H9 (cell line): ENCODE measurements around the gene HDLBP. TPM values are rescaled to one million over a fixed set of nuclear protein-coding genes. Genes with fewer than 3 reads are reported as not detected.

Experiments
- DNase-seq: peaks from one replicate; pipeline ENCODE4 v3.0.0-alpha.2; 2017
- H2AFZ ChIP-seq: one replicate; pipeline ENCODE4 v1.6.1; 2013; ENCODE audit warnings: mild to moderate bottlenecking, low read length, control low read depth, moderate library complexity
- H2AK5ac ChIP-seq: 2 replicates; pipeline ENCODE4 v1.6.1; 2013; ENCODE audit warnings: low read length, control low read depth, mixed read lengths; ENCODE audit not compliant: insufficient read length
- H2BK120ac ChIP-seq: one replicate; pipeline ENCODE4 v1.6.1; 2013; ENCODE audit warnings: low read depth, mild to moderate bottlenecking, low read length, control low read depth, inconsistent platforms; ENCODE audit not compliant: poor library complexity, severe bottlenecking
- H2BK12ac ChIP-seq: 2 replicates; pipeline ENCODE4 v1.6.1; 2013; ENCODE audit warnings: low read length, control low read depth, mixed read lengths, low read depth; ENCODE audit not compliant: insufficient read length
- H2BK15ac ChIP-seq: 2 replicates; pipeline ENCODE4 v1.6.1; 2013; ENCODE audit warnings: low read depth, low read length, control low read depth
- H2BK20ac ChIP-seq: one replicate; pipeline ENCODE4 v1.6.1; 2013; ENCODE audit warnings: low read depth, mild to moderate bottlenecking, low read length, control low read depth, inconsistent platforms; ENCODE audit not compliant: poor library complexity, severe bottlenecking
- H2BK5ac ChIP-seq: 2 replicates; pipeline ENCODE4 v1.6.1; 2013; ENCODE audit warnings: low read length, control low read depth, mixed read lengths; ENCODE audit not compliant: insufficient read length
- H3K14ac ChIP-seq: 2 replicates; pipeline ENCODE4 v1.6.1; 2013; ENCODE audit warnings: low read length, control low read depth; ENCODE audit not compliant: insufficient read depth
- H3K18ac ChIP-seq: 2 replicates; pipeline ENCODE4 v1.6.1; 2013; ENCODE audit warnings: low read depth, mild to moderate bottlenecking, mixed read lengths, low read length, control low read depth; ENCODE audit not compliant: insufficient read length
- H3K23ac ChIP-seq: 2 replicates; pipeline ENCODE4 v1.6.1; 2013; ENCODE audit warnings: low read length, control low read depth, mixed read lengths, low read depth; ENCODE audit not compliant: insufficient read length
- H3K23me2 ChIP-seq: 2 replicates; pipeline ENCODE4 v1.6.1; 2013; ENCODE audit warnings: low read depth, mild to moderate bottlenecking, mixed read lengths, low read length, control low read depth; ENCODE audit not compliant: insufficient read length, poor library complexity, severe bottlenecking
- H3K27ac ChIP-seq: 2 replicates; pipeline ENCODE4 v1.5.1; 2013; ENCODE audit warnings: low read length, control low read depth, mixed read lengths, low read depth; ENCODE audit not compliant: insufficient read length
- H3K27me3 ChIP-seq: 2 replicates; pipeline ENCODE4 v1.6.1; 2013; ENCODE audit warnings: low read length, control low read depth, inconsistent platforms; ENCODE audit not compliant: insufficient read depth
- H3K4ac ChIP-seq: 2 replicates; pipeline ENCODE4 v1.6.1; 2013; ENCODE audit warnings: low read depth, mild to moderate bottlenecking, control low read depth, inconsistent platforms, low read length, moderate library complexity
- H3K4me1 ChIP-seq: 2 replicates; pipeline ENCODE4 v1.6.1; 2013; ENCODE audit warnings: low read length, control low read depth, inconsistent platforms; ENCODE audit not compliant: insufficient read depth
- H3K4me2 ChIP-seq: 2 replicates; pipeline ENCODE4 v1.6.1; 2013; ENCODE audit warnings: low read length, control low read depth, mixed read lengths; ENCODE audit not compliant: insufficient read length, insufficient read depth
- H3K56ac ChIP-seq: 2 replicates; pipeline ENCODE4 v1.6.1; 2013; ENCODE audit warnings: low read depth, mild to moderate bottlenecking, mixed read lengths, low read length, control low read depth; ENCODE audit not compliant: insufficient read length
- H3K79me1 ChIP-seq: 2 replicates; pipeline ENCODE4 v1.6.1; 2013; ENCODE audit warnings: low read depth, mild to moderate bottlenecking, moderate library complexity, low read length, control low read depth, inconsistent platforms; ENCODE audit not compliant: insufficient read depth, poor library complexity, severe bottlenecking
- H3K79me2 ChIP-seq: 2 replicates; pipeline ENCODE4 v1.6.1; 2013; ENCODE audit warnings: low read length, control low read depth, inconsistent platforms; ENCODE audit not compliant: insufficient read depth
- H3K9ac ChIP-seq: 2 replicates; pipeline ENCODE4 v1.6.1; 2013; ENCODE audit warnings: low read length, control low read depth, mixed read lengths; ENCODE audit not compliant: insufficient read length; ENCODE audit errors: extremely low read depth
- H3K9me3 ChIP-seq: one replicate; pipeline ENCODE4 v1.6.1; 2013; ENCODE audit warnings: low read depth, low read length, inconsistent platforms; ENCODE audit not compliant: control insufficient read depth
- H3T11ph ChIP-seq: one replicate; pipeline ENCODE4 v1.6.1; 2013; ENCODE audit warnings: mild to moderate bottlenecking, low read length, control low read depth, inconsistent platforms
- H4K20me1 ChIP-seq: one replicate; pipeline ENCODE4 v1.6.1; 2013; ENCODE audit not compliant: control insufficient read depth, insufficient read length, insufficient read depth
- H4K5ac ChIP-seq: 2 replicates; pipeline ENCODE4 v1.6.1; 2013; ENCODE audit warnings: low read depth, mild to moderate bottlenecking, mixed read lengths, low read length, control low read depth; ENCODE audit not compliant: insufficient read length
- H4K8ac ChIP-seq: replicated peaks from 2 replicates; pipeline ENCODE4 v1.6.1; 2013; ENCODE audit warnings: low read length, control low read depth, mixed read lengths, low read depth; ENCODE audit not compliant: insufficient read length
- H4K91ac ChIP-seq: 2 replicates; pipeline ENCODE4 v1.6.1; 2013; ENCODE audit warnings: low read depth, mild to moderate bottlenecking, moderate library complexity, mixed read lengths, low read length, control low read depth; ENCODE audit not compliant: insufficient read length
- H3K27ac Mint-ChIP-seq, 3 experiments: 2 replicates in 2 of 3; 3 replicates in 1 of 3; pipeline ENCODE4 v1.8.0; 2020 to 2021; ENCODE audit warnings: mixed read lengths in 3 of 3, mild to moderate bottlenecking in 1 of 3, moderate library complexity in 1 of 3
- H3K27me3 Mint-ChIP-seq: 2 replicates; pipeline ENCODE4 v1.8.0; 2021; ENCODE audit warnings: low read depth, mild to moderate bottlenecking, moderate library complexity, mixed read lengths
- H3K36me3 Mint-ChIP-seq, 3 experiments: 2 replicates in 2 of 3; 3 replicates in 1 of 3; pipeline ENCODE4 v1.8.0; 2020 to 2021; ENCODE audit warnings: low read depth in 3 of 3, mixed read lengths in 3 of 3; ENCODE audit not compliant: insufficient read depth in 1 of 3
- H3K4me1 Mint-ChIP-seq, 2 experiments: 2 replicates each; pipeline ENCODE4 v1.8.0; 2020; ENCODE audit warnings: mixed read lengths in 2 of 2
- H3K4me3 Mint-ChIP-seq, 2 experiments: 2 replicates in 1 of 2; 3 replicates in 1 of 2; pipeline ENCODE4 v1.8.0; 2020 to 2021; ENCODE audit warnings: mild to moderate bottlenecking in 2 of 2, mixed read lengths in 2 of 2, moderate library complexity in 1 of 2
- H3K9me3 Mint-ChIP-seq, 2 experiments: 2 replicates in 1 of 2; 3 replicates in 1 of 2; pipeline ENCODE4 v1.8.0; 2020; ENCODE audit warnings: mild to moderate bottlenecking in 2 of 2, mixed read lengths in 2 of 2, moderate library complexity in 1 of 2
- CTCF ChIP-seq: fragments of 200-600 bp; sonication (generic); conservative IDR thresholded peaks from 3 replicates; pipeline ENCODE4 v1.8.0; 2021; ENCODE audit warnings: antibody characterized with exemption, mild to moderate bottlenecking
- WGBS: extraction: QIAGEN DNeasy Blood & Tissue Kit; methylation state at CpG from one replicate; pipeline ENCODE4 v1.1.7; 2013; ENCODE audit warnings: missing lambda C conversion rate, low lambda C conversion rate, mixed read lengths; ENCODE audit not compliant: insufficient read length; ENCODE audit errors: extremely low coverage; 5-methylcytosine and 5-hydroxymethylcytosine counted together
- total RNA-seq: library from RNA; stranded (reverse); gene quantifications from 2 replicates; pipeline ENCODE4 v1.2.1, GENCODE V29; 2021

Gene HDLBP
- total RNA-seq, 1 experiment from 2014 or later = 364 TPM

GRCh38 chr2:241249654-241250053, 65.8 kb downstream of the HDLBP start:
- Mint-ChIP-seq H3K4me1 (no peaks in the 10 kb centered on the region), H3K36me3 (peaks cover 56 to 96% (median 91%) of the 10 kb centered on the region in 3 experiments), H3K27me3 (no peaks in the 10 kb centered on the region), H3K4me3 (no peak overlapping the region), H3K9me3 (no peaks in the 10 kb centered on the region), H3K27ac (no peak overlapping the region)
- H3K4me1 ChIP-seq = no peaks in the 10 kb centered on the region
- H2BK120ac ChIP-seq = no peak overlapping the region
- no peak for DNase-seq
- H4K20me1 ChIP-seq = no peaks in the 10 kb centered on the region
- no peak overlapping the region for H2AK5ac ChIP-seq
- no peak overlapping the region for H3T11ph ChIP-seq
- no peak overlapping the region for H2BK20ac ChIP-seq
- no peak overlapping the region for H2AFZ ChIP-seq
- H3K4me2 ChIP-seq = no peak overlapping the region
- no peak overlapping the region for H3K23ac ChIP-seq
- H2BK12ac ChIP-seq = no peak overlapping the region
- no peak overlapping the region for H4K91ac ChIP-seq
- H3K27me3 ChIP-seq = no peaks in the 10 kb centered on the region
- H3K9me3 ChIP-seq = no peaks in the 10 kb centered on the region
- H4K8ac ChIP-seq = no peak overlapping the region
- no CpG with 5 or more reads among the region's 14 CpGs for WGBS
- H3K56ac ChIP-seq = no peak overlapping the region
- H3K23me2 ChIP-seq = no peaks in the 10 kb centered on the region
- no peak overlapping the region for H3K27ac ChIP-seq
- H3K9ac ChIP-seq = no peak overlapping the region
- TF ChIP-seq CTCF = no peak
- H3K79me1 ChIP-seq = no peaks in the 10 kb centered on the region
- H4K5ac ChIP-seq = no peak overlapping the region
- no peak overlapping the region for H3K4ac ChIP-seq
- no peak overlapping the region for H3K14ac ChIP-seq
- H2BK5ac ChIP-seq = no peak overlapping the region
- no peak overlapping the region for H2BK15ac ChIP-seq
- H3K18ac ChIP-seq = no peak overlapping the region
- H3K79me2 ChIP-seq = no peaks in the 10 kb centered on the region
